ENCODE data around the gene ZNF618.

GRCh38 chr9:114081441-114082016 is 205.4 kb downstream of the ZNF618 start:
- TF ChIP-seq POLR2AphosphoS5 (IDR thresholded peaks at IDR 0.05) = no peak
- no peak for TF ChIP-seq POLR2A (IDR thresholded peaks at IDR 0.05)
- no peak for TF ChIP-seq CTCF (IDR thresholded peaks at IDR 0.05)
